CD4-positive, alpha-beta T cell treated with Interleukin-12 subunit alpha and Interleukin-12 subunit beta, for 1 hour (primary cell): ENCODE results near the gene GNA15.
"Not testable (repeated sequence)": the region's sequence is repeated elsewhere in the genome, so short reads cannot be mapped to it uniquely, and the experiment has no call there.

ENCODE experiments used
- DNase-seq: peaks from one replicate; pipeline ENCODE4 v3.0.0-alpha.2; 2020

The GNA15 gene

GRCh38 chr19:3193256-3194105, 57.6 kb downstream of the GNA15 start:
- no peak for DNase-seq

GRCh38 chr19:3194106-3195087, 58.6 kb downstream of the GNA15 start:
- no peak for DNase-seq

GRCh38 chr19:3196064-3196932, 60.5 kb downstream of the GNA15 start:
- DNase-seq: no peak

GRCh38 chr19:3196933-3197205, 61.0 kb downstream of the GNA15 start:
- no peak for DNase-seq

- DNase-seq: no peak
Measured at GRCh38 chr19:3198901-3199700, 63.3 kb downstream of the GNA15 start.

GRCh38 chr19:3201072-3201700, 65.4 kb downstream of the GNA15 start:
- DNase-seq: no peak

- no peak for DNase-seq
Measured at GRCh38 chr19:3201911-3202310, 66.1 kb downstream of the GNA15 start.

- DNase-seq: no peak
Measured at GRCh38 chr19:3202346-3202745, 66.5 kb downstream of the GNA15 start.

- not testable (repeated sequence) for DNase-seq
Measured at GRCh38 chr19:3202895-3203294, 67.1 kb downstream of the GNA15 start.

GRCh38 chr19:3203805-3204645, 68.2 kb downstream of the GNA15 start:
- DNase-seq: no peak

GRCh38 chr19:3204646-3205275, 68.9 kb downstream of the GNA15 start:
- DNase-seq: no peak

GRCh38 chr19:3206216-3206953, 70.6 kb downstream of the GNA15 start:
- DNase-seq: no peak

GRCh38 chr19:3207461-3208242, 71.8 kb downstream of the GNA15 start:
- no peak for DNase-seq

GRCh38 chr19:3208317-3209207, 72.7 kb downstream of the GNA15 start:
- no peak for DNase-seq

- peak; percentile 64 for DNase-seq
Measured at GRCh38 chr19:3210347-3211017, 74.6 kb downstream of the GNA15 start.

- DNase-seq: no peak
Measured at GRCh38 chr19:3211191-3211590, 75.4 kb downstream of the GNA15 start.

- DNase-seq: no peak
Measured at GRCh38 chr19:3213159-3213558, 77.3 kb downstream of the GNA15 start.
